NCI-H2196 (cell line): ENCODE results near the gene KRTAP10-7.
A peak's percentile ranks its signal among the peaks of the same experiment; 100 is the strongest.
"Not testable (repeated sequence)": the region's sequence is repeated elsewhere in the genome, so short reads cannot be mapped to it uniquely, and the experiment has no call there.

Source experiments
- DNase-seq: peaks from one replicate; lab custom pipeline; 2025; ENCODE audit not compliant: unreplicated experiment; lab: John Stamatoyannopoulos, UW

Gene KRTAP10-7

DNA sequence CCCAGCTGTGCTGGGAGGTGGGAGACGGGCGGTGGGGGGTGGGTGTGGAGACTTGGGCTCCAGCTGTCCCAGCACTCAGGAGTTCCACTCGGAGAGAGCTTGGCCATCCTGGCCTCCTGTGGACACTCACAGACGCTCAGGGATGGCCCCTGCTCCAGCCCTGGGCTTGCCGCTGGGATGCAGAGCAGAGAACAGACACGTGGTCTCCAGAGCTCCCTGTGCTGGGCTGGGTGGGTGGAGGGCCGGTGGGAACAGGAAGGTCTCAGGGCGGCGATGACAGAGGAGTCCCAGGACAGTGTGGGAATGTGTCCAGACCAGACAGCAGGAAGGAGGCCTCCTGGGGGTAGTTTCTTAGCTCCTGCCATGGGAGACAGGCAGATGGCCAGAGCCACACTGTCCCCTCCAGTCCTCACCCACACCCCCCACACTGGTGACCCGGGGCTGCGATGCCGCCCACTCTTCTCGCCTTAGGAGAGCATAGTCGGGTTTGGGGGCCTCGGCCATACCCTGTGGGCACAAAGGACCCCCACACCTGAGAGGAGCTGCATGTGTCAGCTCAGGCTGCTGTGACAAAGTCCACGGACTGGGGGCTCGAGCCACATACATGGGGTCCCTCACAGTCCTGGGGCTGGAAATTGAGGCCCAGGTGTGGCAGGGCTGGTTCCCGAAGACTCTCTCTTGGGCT is 28.5 kb downstream of the KRTAP10-7 start:
- DNase-seq = no peak

DNA sequence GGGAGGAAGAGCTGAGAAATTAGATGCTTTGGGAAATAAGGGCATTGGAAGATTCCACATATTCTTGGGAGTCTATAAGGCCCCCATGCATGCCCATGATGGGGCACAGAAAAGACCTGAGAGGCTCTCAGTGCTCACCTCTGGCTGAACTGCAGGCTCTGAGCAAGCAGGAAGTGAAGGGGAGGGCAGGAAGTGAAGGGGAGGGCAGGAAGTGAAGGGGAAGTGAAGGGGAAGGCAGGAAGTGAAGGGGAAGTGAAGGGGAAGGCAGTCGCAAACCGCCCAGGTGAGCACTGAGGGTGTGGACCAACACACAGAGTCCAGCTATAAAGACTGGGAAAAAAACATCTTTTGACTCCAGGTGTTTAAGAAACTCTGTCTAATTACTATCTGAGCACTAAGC is 30.0 kb downstream of the KRTAP10-7 start:
- DNase-seq = no peak

DNA sequence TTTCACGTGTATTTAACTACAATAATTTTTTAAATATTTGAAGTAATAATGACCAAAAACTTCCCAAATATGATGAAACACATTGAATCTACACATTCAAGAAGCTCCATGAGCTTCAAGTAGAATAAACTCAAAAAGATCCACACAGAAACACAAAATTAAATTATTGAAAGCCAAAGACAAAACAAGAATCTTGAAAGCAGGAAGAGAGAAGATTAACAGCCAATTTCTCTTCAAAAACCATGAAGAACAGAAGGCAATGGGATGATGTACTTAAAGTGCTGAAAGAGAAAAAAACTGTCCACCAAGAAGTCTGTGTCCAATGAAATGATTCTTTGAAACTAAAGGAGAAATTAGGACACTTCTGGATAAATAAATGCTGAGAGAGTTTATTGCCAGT is 31.7 kb downstream of the KRTAP10-7 start:
- no peak for DNase-seq

- no peak for DNase-seq
These were observed 36.0 kb downstream of the KRTAP10-7 start for GRCh38 chr21:44636209-44637017.

- no peak for DNase-seq
These were observed 36.8 kb downstream of the KRTAP10-7 start, which contains the start of gene KRTAP10-10 for GRCh38 chr21:44637018-44637850. TSS of gene KRTAP10-10 (plus strand) at chr21:44637356. CDS start at chr21:44637418, 62 bp downstream.

GRCh38 chr21:44637851-44638348 is 37.5 kb downstream of the KRTAP10-7 start:
- not testable (repeated sequence) for DNase-seq

DNA sequence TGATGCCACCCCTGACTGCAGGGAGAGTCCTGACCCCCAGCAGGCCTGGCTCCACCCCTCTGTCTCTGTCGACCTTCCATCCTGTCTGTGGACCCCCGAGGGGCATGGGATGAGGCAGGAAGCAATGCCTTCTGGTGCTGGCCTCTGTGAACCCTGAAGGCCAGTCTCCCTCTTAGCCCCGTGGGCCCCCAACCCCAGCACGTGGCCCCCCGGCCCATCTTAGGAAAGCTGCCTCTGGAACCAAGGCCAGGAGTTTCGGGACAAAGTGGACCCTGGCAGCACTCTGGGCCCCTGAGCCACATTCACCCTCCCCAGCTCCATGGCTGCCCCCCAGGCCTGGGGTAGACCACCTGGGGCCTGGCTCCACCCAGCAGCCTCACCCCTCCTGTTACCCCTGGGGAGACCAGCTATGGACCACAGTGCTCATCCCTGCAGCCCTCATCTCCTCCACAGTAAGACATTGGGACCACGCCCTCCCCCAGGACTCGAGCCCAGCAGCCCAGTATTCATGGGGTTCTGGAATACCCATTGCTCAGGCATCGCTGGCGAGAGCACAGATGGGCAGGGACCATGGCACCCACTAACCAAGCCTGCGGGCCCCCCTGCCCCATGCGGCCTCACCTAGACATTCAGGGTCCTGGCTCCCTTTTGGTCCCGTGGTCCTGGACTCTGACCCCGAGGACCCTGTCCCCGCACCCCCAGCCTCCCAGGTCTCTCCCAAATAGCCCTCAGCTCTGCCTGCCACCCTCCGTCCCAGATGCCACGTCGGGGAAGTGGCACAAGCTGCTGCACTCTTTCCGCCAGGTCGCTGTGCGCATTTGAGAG is 38.3 kb downstream of the KRTAP10-7 start:
- DNase-seq = not testable (repeated sequence)

DNA sequence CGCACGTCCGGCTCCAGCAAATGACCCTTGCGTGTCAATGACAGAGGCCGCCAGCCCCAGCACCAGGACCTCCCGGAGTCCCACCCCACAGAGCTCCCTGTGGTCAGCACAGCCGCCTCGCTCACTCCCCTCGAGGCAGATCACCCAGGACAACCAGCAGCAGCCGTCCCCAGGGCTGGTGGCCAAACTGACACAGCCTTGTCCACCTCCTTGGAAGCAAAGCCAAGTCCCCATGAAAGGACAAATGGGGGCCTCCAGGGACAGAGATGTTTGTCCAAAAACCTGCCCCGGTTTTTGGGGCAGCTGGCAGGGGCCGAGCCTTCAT is 38.9 kb downstream of the KRTAP10-7 start:
- DNase-seq = no peak

GRCh38 chr21:44640761-44641160 is 40.4 kb downstream of the KRTAP10-7 start:
- no peak for DNase-seq

- DNase-seq = no peak
These were observed 43.4 kb downstream of the KRTAP10-7 start for GRCh38 chr21:44643741-44644310.

- DNase-seq = no peak
These were observed 44.5 kb downstream of the KRTAP10-7 start for GRCh38 chr21:44644878-44645277.

DNA sequence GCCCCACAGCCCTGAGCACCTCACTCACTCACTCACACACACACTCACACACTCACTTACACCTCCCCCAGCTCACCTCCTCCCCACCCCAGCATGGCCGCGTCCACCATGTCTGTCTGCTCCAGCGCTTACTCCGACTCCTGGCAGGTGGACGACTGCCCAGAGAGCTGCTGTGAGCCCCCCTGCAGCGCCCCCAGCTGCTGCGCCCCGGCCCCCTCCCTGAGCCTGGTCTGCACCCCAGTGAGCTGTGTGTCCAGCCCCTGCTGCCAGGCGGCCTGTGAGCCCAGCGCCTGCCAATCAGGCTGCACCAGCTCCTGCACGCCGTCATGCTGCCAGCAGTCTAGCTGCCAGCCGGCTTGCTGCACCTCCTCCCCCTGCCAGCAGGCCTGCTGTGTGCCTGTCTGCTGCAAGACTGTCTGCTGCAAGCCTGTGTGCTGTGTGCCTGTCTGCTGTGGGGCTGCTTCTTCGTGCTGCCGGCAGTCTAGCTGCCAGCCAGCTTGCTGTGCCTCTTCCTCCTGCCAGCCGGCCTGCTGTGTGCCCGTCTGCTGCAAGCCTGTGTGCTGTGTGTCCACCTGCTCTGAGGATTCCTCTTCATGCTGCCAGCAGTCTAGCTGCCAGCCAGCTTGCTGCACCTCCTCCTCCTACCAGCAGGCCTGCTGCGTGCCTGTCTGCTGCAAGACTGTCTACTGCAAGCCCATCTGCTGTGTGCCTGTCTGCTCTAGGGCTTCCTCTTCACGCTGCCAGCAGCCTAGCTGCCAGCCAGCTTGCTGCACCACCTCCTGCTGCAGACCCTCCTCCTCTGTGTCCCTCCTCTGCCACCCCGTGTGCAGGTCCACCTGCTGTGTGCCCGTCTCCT is 46.2 kb downstream of the KRTAP10-7 start, which contains the start of gene KRTAP10-11:
KRTAP10-11 (plus strand) TSS at position 49 of the 856 bp plus-strand sequence; CDS start at position 94, 45 bp downstream.
- DNase-seq = not testable (repeated sequence)

DNA sequence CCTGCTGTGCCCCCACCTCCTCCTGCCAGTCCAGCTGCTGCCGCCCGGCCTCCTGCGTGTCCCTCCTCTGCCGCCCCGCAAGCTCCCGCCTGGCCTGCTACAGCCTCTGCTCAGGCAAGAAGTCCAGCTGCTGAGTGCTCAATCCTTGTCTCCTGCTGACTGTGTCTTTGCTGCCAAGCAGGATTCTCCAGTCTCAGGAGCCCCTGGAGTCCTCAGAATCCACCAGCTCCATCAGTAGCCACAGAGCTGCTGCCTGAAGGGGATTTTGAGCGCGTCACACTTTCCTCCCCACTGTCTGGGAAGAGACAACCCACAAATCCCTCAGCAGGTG is 46.8 kb downstream of the KRTAP10-7 start:
- DNase-seq = peak; percentile 18

DNA sequence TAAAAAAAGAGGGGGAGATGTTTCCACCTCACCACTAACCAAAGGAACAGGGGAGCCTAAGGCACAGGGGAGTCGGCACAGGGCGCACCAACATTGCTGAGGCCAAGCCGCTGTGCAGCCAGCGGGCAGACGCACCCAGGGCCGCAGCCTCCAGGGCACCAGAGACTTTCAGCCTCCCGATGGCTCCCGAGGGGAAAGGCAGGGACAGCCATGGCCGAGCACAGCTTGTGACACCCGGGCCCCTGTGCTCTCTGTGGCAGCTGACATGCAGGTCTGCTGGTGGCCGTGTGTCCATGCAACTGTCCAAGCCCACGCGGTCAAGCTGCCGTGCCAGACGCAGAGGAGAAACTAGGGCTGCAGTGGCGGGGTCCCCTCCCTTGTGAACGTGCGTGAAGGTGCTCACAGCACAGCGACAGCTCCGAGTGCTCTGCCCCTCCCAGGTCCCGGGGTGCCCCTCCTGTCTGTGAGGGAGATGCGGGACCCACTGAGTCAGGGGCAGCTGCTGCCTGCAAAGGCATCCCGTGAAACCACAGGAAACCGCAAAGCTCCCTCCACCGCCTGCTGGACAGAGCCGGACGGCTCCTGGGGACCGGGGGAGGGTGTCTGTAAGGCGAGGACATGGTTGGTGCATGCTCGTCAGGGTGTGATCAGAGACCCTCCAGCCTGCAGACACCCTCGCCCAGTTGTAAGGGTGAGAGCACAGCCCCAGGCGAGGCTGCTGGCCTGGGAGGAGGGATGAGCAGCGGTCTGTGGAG is 48.3 kb downstream of the KRTAP10-7 start:
- DNase-seq = no peak

DNA sequence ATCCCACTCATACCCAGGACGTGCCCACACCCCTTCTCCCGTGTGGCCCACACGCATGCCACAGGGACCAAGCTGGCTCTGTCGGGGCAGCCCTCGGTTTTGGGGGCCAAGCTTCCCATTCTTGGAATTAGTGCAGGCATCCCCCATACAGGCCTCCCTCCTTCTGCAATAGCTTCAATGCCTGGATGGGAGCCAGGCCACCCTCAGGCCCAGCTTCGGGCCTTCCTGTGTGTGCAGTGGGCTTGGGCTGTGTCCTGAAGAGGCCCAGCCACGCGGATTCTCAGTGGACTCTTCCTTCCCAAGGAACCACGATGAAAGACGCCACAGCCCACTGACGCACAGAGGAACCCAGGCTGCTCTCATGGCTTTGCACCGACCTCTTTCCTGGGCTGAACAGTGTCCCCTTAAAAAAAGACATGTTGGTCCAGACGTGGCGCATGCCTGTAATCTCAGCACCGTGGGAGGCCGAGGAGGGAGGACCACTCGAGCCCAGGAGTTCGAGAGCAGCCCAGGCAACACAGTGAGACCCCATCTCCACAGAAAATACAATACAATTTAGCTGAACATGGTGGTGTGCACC is 49.2 kb downstream of the KRTAP10-7 start:
- DNase-seq = no peak

- DNase-seq = no peak
These were observed 50.0 kb downstream of the KRTAP10-7 start for GRCh38 chr21:44650265-44650972.

DNA sequence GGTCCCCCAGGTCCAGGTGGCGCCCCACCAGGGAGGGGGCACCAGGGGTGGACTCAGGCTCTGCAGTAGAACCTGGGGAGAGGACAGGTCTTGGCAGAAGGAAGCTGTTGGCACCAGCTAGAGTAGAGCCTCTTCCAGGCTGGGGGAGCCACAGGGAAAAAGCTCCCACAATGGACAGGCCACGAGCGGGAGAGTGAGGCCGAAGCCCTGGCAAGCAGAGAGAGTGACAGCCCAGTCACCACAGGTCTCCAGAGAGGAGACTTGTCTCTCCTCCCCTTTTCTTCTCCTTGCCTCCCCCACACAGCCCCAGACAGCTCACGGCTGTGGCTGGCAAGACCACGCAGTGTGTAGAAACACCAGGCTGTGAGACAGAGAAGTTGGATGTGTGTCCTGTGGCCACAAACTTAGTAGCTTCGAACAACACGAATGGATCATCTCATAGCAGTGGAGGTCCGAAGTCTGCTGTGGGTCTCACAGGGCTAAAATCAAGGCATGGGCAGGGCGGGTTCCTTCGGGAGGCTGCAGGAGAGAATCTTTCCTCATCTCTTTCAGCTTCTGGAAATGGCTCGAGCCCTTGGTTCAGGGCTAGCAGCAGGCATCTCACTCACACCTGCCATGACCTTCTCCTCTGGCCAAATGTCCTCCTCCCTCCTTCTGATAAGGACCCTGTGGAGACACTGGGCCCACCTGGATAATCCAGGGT is 50.7 kb downstream of the KRTAP10-7 start:
- DNase-seq = no peak
